K562 (cell line): Measurements from ENCODE around the gene RAD1. TPM values are rescaled to one million over a fixed set of nuclear protein-coding genes. Genes with fewer than 3 reads are reported as not detected.

Experiments used
- ARID4B ChIP-seq: sonication (generic); formaldehyde crosslinking; IDR thresholded peaks from 2 replicates; pipeline ENCODE4 v1.8.0; 2022; ENCODE audit warnings: mild to moderate bottlenecking, missing genetic modification reagents
- CHD2 ChIP-seq: IDR thresholded peaks from 2 replicates; pipeline ENCODE4 v1.6.1; 2011; ENCODE audit warnings: low read depth, low read length
- DNMT1 ChIP-seq: fragments of 450-650 bp; IDR thresholded peaks from 2 replicates; pipeline ENCODE4 v1.6.1; 2016; ENCODE audit warnings: antibody characterized with exemption, mild to moderate bottlenecking
- EP300 ChIP-seq: IDR thresholded peaks from 2 replicates; pipeline ENCODE4 v1.6.1; 2012; ENCODE audit warnings: low read length, improper control_type of control experiment
- FOXA1 ChIP-seq: fragments of 450-650 bp; IDR thresholded peaks from 2 replicates; pipeline ENCODE4 v1.6.1; 2016; ENCODE audit warnings: mild to moderate bottlenecking, borderline replicate concordance
- ILF3 ChIP-seq: fragments of 450-650 bp; IDR thresholded peaks from 2 replicates; pipeline ENCODE4 v1.6.1; 2018; ENCODE audit warnings: antibody characterized with exemption, mild to moderate bottlenecking, moderate library complexity, borderline replicate concordance
- LEF1 ChIP-seq: fragments of 450-650 bp; IDR thresholded peaks from 2 replicates; pipeline ENCODE4 v1.6.1; 2016; ENCODE audit warnings: mild to moderate bottlenecking
- PKNOX1 ChIP-seq: fragments of 450-650 bp; IDR thresholded peaks from 2 replicates; pipeline ENCODE4 v1.6.1; 2016
- RBM14 ChIP-seq: fragments of 200-400 bp; formaldehyde crosslinking; IDR thresholded peaks from 2 replicates; pipeline ENCODE4 v1.6.1; 2018; ENCODE audit warnings: low read depth, mild to moderate bottlenecking, low read length, moderate library complexity, borderline replicate concordance; ENCODE audit not compliant: insufficient read depth
- RBM15 ChIP-seq: fragments of 200-400 bp; formaldehyde crosslinking; IDR thresholded peaks from 2 replicates; pipeline ENCODE4 v1.6.1; 2018; ENCODE audit warnings: mild to moderate bottlenecking, low read length, moderate library complexity; ENCODE audit not compliant: insufficient read depth
- SIN3B ChIP-seq: fragments of 450-650 bp; IDR thresholded peaks from 2 replicates; pipeline ENCODE4 v1.6.1; 2017; ENCODE audit warnings: low read depth, mild to moderate bottlenecking, moderate library complexity
- SMAD2 ChIP-seq: fragments of 150-350 bp; IDR thresholded peaks from 2 replicates; pipeline ENCODE4 v1.6.1; 2014; ENCODE audit warnings: low read depth, mild to moderate bottlenecking, low read length
- TAF15 ChIP-seq: fragments of 200-400 bp; formaldehyde crosslinking; IDR thresholded peaks from 2 replicates; pipeline ENCODE4 v1.6.1; 2017; ENCODE audit warnings: mild to moderate bottlenecking, low read depth, low read length, moderate library complexity
- TEAD2 ChIP-seq: fragments of 450-650 bp; IDR thresholded peaks from 2 replicates; pipeline ENCODE4 v1.6.1; 2016; ENCODE audit warnings: missing genetic modification characterization, control low read depth, missing compliant biosample characterization
- THRB ChIP-seq: fragments of 450-650 bp; formaldehyde crosslinking; conservative IDR thresholded peaks from 2 replicates; pipeline ENCODE4 v1.4.0; 2022; ENCODE audit warnings: mild to moderate bottlenecking, missing genetic modification characterization
- UBTF ChIP-seq, 2 experiments: IDR thresholded peaks; 2 replicates each; pipeline ENCODE4 v1.6.1; 2012; ENCODE audit warnings: improper control_type of control experiment in 2 of 2, low read depth in 2 of 2, low read length in 2 of 2, borderline replicate concordance in 1 of 2
- ZNF561 ChIP-seq: fragments of 450-650 bp; formaldehyde crosslinking; conservative IDR thresholded peaks from 2 replicates; pipeline ENCODE4 v1.4.0; 2020; ENCODE audit warnings: mild to moderate bottlenecking, moderate library complexity
- ZNF668 ChIP-seq: fragments of 250-450 bp; sonication (Bioruptor Pico); IDR thresholded peaks from 2 replicates; pipeline ENCODE4 v1.8.0; 2022; ENCODE audit warnings: mild to moderate bottlenecking, inconsistent platforms
- ZNF695 ChIP-seq: fragments of 450-650 bp; formaldehyde crosslinking; IDR thresholded peaks from 2 replicates; pipeline ENCODE4 v1.4.0; 2020; ENCODE audit warnings: mild to moderate bottlenecking, moderate library complexity
- ZNF764 ChIP-seq: fragments of 250-450 bp; sonication (Bioruptor Pico); IDR thresholded peaks from 2 replicates; pipeline ENCODE4 v1.4.0; 2020; ENCODE audit warnings: low read depth, mild to moderate bottlenecking, moderate library complexity
- polyA plus RNA-seq, 8 experiments: library from polyadenylated mRNA; depleted of rRNA in 4 of 8; stranded (reverse) in 5 of 8; unstranded in 3 of 8; fragments of >200 nt; fragmentation: Nextera tagmentation in 2 of 8; fragmentation: Illumina TruSeq in 1 of 8; extraction: Ambion mirVana in 2 of 8; extraction: Trizol in 1 of 8; gene quantifications; 2 replicates each; pipeline versions ENCODE4 v1.2.1 to v1.2.3, GENCODE V29; 2011 to 2014; ENCODE audit warnings: inconsistent platforms in 1 of 8, missing spikeins in 1 of 8
- total RNA-seq, 7 experiments: library from RNA; depleted of rRNA in 6 of 7; stranded (reverse); fragments of >200 nt in 6 of 7; fragmentation: Illumina TruSeq in 2 of 7; extraction: Trizol in 2 of 7; gene quantifications; 2 replicates each; pipeline versions ENCODE4 v1.2.1 to v1.2.3, GENCODE V29; 2011 to 2021; ENCODE audit warnings: low replicate concordance in 1 of 7

RAD1 gene
- total and polyA plus RNA-seq, 9 of the 15 experiments (the other 6 are each of a cell fraction or from before 2014, with no cell fraction given): 44.5 to 148 (median 60.8) TPM

DNA sequence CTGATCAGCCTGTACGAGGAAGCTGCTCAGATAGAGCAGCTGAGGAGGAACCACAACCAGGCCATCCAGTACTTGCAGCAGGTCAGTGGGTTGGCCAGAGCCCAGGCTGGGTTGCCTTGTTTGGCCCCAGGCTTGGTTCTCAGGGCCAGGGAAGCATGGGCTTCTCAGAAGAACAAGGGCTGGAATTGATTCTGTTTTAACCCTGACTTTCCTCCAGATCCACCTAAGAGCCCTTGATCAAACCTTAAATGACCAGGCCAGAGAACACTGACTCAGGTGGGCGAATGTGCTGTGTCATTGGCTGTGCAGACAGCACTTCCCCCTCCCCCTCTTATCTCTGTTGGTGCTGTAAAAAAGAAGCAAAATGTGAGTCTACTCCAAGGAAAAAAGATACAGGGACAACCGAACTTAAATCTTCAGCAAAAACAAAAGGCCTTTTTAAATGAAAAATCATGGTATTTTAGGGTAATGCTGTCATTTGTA is 48.3 kb downstream of the RAD1 start (continued):
- no peak; the same call in 1 of the 2 replicates for TF ChIP-seq ILF3
- TF ChIP-seq EP300: peak; percentile 87
- no peak for TF ChIP-seq ZNF695 (CRISPR knock-in tag)
- no peak for TF ChIP-seq ZNF764 (CRISPR knock-in tag)
- no peak for TF ChIP-seq ARID4B (CRISPR knock-in tag)
- TF ChIP-seq THRB (CRISPR knock-in tag): 0 out of 2 replicates have a peak, but pooled peaks have one; percentile 18
- peak in 1 of 2 experiments; percentile 51; a peak in 1 of 4 replicates for TF ChIP-seq UBTF (IDR thresholded peaks at IDR 0.05; ENCODE audit: borderline replicate concordance in 1 of 2, low read depth in 2 of 2, low read length in 2 of 2)
- TF ChIP-seq ZNF561 (CRISPR knock-in tag): no peak
- TF ChIP-seq RBM14: no peak
- TF ChIP-seq TAF15: no peak
- TF ChIP-seq ZNF668: no peak
- TF ChIP-seq PKNOX1: no peak
- TF ChIP-seq DNMT1: no peak
- TF ChIP-seq RBM15: no peak
- no peak for TF ChIP-seq SIN3B
- TF ChIP-seq TEAD2 (tag): no peak
- no peak for TF ChIP-seq FOXA1
- TF ChIP-seq LEF1: peak; percentile 98
- TF ChIP-seq CHD2: 0 out of 2 replicates have a peak, but pooled peaks have one; percentile 51
- TF ChIP-seq SMAD2: no peak
